ENCODE data around the gene LRP10.
A peak's percentile ranks its signal among the peaks of the same experiment; 100 is the strongest.

The LRP10 gene

GRCh38 chr14:22865424-22866405 is 5.8 kb upstream of the LRP10 start:
- DNase-seq (ENCODE audit: low read depth): no peak

GRCh38 chr14:22866874-22867273 is 4.7 kb upstream of the LRP10 start:
- DNase-seq (ENCODE audit: low read depth): no peak

GRCh38 chr14:22870811-22871223 is 723 bp upstream of the LRP10 start:
- no peak for DNase-seq (ENCODE audit: low read depth)

- peak; percentile 50 for DNase-seq (ENCODE audit: low read depth)
Measured at GRCh38 chr14:22872033-22872832, 693 bp downstream of the LRP10 start.

- no peak for DNase-seq (ENCODE audit: low read depth)
Measured at GRCh38 chr14:22872833-22873520, 1.4 kb downstream of the LRP10 start.

- no peak for DNase-seq (ENCODE audit: low read depth)
Measured at GRCh38 chr14:22875003-22875747, 3.6 kb downstream of the LRP10 start.

GRCh38 chr14:22875748-22876319 is 4.3 kb downstream of the LRP10 start:
- DNase-seq (ENCODE audit: low read depth): no peak

- no peak for DNase-seq (ENCODE audit: low read depth)
Measured at GRCh38 chr14:22877000-22877501, 5.5 kb downstream of the LRP10 start.

- DNase-seq (ENCODE audit: low read depth): no peak
Measured at GRCh38 chr14:22878271-22879246, 7.0 kb downstream of the LRP10 start.

GRCh38 chr14:22882064-22882463 is 10.5 kb downstream of the LRP10 start:
- no peak for DNase-seq (ENCODE audit: low read depth)

GRCh38 chr14:22882529-22883172 is 11.1 kb downstream of the LRP10 start:
- no peak for DNase-seq (ENCODE audit: low read depth)

GRCh38 chr14:22883173-22883976 is 11.8 kb downstream of the LRP10 start, which contains the start of gene REM2:
TSS of gene REM2 (plus strand) at chr14:22883222. CDS start at chr14:22883288, 66 bp downstream.
- no peak for DNase-seq (ENCODE audit: low read depth)

- no peak for DNase-seq (ENCODE audit: low read depth)
Measured at GRCh38 chr14:22884076-22884737, 12.7 kb downstream of the LRP10 start.

GRCh38 chr14:22884738-22885523 is 13.4 kb downstream of the LRP10 start:
- no peak for DNase-seq (ENCODE audit: low read depth)

GRCh38 chr14:22885975-22886374 is 14.4 kb downstream of the LRP10 start:
- no peak for DNase-seq (ENCODE audit: low read depth)

GRCh38 chr14:22886500-22887259 is 15.1 kb downstream of the LRP10 start:
- peak; percentile 61 for DNase-seq (ENCODE audit: low read depth)

All from stimulated activated CD8-positive, alpha-beta memory T cell treated with anti-CD3 and anti-CD28 coated beads, Interleukin-4, amount 100 ng/mL, for 24 hours (primary cell).